ENCODE data around the gene SPAG16. TPM values are rescaled to one million over a fixed set of nuclear protein-coding genes. Genes with fewer than 3 reads are reported as not detected.
A peak's percentile ranks its signal among the peaks of the same experiment; 100 is the strongest.

The SPAG16 gene
- total and polyA plus RNA-seq, 2 of the 13 experiments (the other 11 are each of a cell fraction or from before 2014, with no cell fraction given) = 9.6 to 26.5 TPM

DNA sequence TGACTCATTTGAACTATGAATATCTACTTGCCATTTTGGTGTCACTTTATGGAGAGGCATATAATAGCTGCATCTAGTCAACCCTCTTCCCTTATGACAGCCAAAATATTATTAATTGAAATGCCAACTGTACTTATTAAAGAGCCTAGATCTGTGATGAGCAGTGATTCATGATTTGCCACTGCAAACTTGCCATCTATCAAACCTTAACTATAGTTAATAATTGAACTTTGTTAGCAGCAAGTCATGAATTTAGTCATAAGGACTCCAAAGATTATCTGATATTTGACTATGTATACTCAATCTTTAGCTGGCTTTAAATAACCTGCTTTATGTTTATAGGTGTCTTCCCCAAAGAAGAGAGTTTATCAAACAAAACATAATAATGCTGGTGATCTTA, 1010.2 kb downstream of the SPAG16 start:
- no peak overlapping the region for H3K4me2 ChIP-seq (ENCODE audit: low read depth, low read length)
- in situ Hi-C loops (cut with HindIII; ENCODE audit: extremely low pct_ligation_motif_present, low pct_unique_long_range_greater_than_20kb) = no loop called here
- POLR2A ChIA-PET = no interaction called here
- peaks cover 36% of the 10 kb centered on the region for H3K9me3 ChIP-seq (ENCODE audit: low read length)
- no peak for FAIRE-seq
- intact Hi-C loops (cut with micrococcal nuclease; ENCODE audit: unreplicated experiment) = no loop called here
- no peak overlapping the region for H3K4me3 ChIP-seq (replicated peaks in 1 of 3; ENCODE audit: insufficient read depth in 1 of 3, low read depth in 2 of 3, low read length in 3 of 3)
- no peak overlapping the region for H3K27ac ChIP-seq (ENCODE audit: extremely low read length, insufficient read depth, low read length)
- no peaks in the 10 kb centered on the region for H3K79me2 ChIP-seq (ENCODE audit: insufficient read depth, low read length)
- no peaks in the 10 kb centered on the region for H3K36me3 ChIP-seq (replicated peaks in 1 of 2; ENCODE audit: control insufficient read depth in 1 of 2, insufficient read depth in 2 of 2, low read length in 2 of 2)
- CTCF ChIA-PET (ENCODE audit: low intra/inter-chr PET ratio, low total read pairs) = no interaction called here
- ATAC-seq = no peak
- TF ChIP-seq, protein P1, sequence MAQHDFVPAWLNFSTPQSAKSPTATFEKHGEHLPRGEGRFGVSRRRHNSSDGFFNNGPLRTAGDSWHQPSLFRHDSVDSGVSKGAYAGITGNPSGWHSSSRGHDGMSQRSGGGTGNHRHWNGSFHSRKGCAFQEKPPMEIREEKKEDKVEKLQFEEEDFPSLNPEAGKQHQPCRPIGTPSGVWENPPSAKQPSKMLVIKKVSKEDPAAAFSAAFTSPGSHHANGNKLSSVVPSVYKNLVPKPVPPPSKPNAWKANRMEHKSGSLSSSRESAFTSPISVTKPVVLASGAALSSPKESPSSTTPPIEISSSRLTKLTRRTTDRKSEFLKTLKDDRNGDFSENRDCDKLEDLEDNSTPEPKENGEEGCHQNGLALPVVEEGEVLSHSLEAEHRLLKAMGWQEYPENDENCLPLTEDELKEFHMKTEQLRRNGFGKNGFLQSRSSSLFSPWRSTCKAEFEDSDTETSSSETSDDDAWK (CRISPR knock-in tag; IDR thresholded peaks at IDR 0.05) = no peak
- TF ChIP-seq ZNF747 (CRISPR knock-in tag; IDR thresholded peaks at IDR 0.05; ENCODE audit: borderline replicate concordance) = no peak
- H3K27me3 ChIP-seq (ENCODE audit: control insufficient read depth in 1 of 2, insufficient read depth in 2 of 2, low read length in 2 of 2) = no peaks in the 10 kb centered on the region
- H4K20me1 ChIP-seq (ENCODE audit: insufficient read depth, low read length) = no peaks in the 10 kb centered on the region
- BruUV-seq (replicated peaks) = no TSS peak
- H2AFZ ChIP-seq (ENCODE audit: low read length) = no peak overlapping the region
- no peak overlapping the region for H3K9ac ChIP-seq (ENCODE audit: insufficient read depth, low read depth, low read length)
- DNase-seq (ENCODE audit: low spot score) = no peak
- H3K4me1 ChIP-seq (ENCODE audit: insufficient read depth, low read length) = no peaks in the 10 kb centered on the region

DNA sequence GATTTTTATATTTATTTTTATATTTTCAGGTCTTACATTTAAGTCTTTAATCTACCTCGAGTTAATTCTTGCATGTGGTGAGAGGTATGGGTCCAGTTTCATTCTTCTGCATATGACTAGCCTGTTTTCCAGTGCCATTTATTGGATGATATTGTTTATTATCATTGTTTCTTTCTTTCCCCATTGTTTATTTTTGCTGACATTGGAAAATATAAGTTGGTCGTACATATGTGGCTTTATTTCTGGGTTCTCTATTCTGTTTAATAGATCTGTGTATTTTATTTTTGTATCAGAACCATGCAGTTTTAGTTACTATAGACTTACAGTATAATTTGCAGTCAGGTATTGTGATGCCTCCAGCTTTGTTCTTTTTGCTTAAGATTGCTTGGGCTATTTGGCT, 1013.2 kb downstream of the SPAG16 start:
- Histone ChIP-seq H3K9me3 (ENCODE audit: low read length) (peaks cover 27% of the 10 kb centered on the region), H3K36me3 (replicated peaks in 1 of 2; ENCODE audit: control insufficient read depth in 1 of 2, insufficient read depth in 2 of 2, low read length in 2 of 2) (no peaks in the 10 kb centered on the region), H3K4me3 (replicated peaks in 1 of 3; ENCODE audit: insufficient read depth in 1 of 3, low read depth in 2 of 3, low read length in 3 of 3) (no peak overlapping the region), H3K4me1 (ENCODE audit: insufficient read depth, low read length) (no peaks in the 10 kb centered on the region), H4K20me1 (ENCODE audit: insufficient read depth, low read length) (no peaks in the 10 kb centered on the region), H3K4me2 (ENCODE audit: low read depth, low read length) (no peak overlapping the region), H3K27ac (ENCODE audit: extremely low read length, insufficient read depth, low read length) (no peak overlapping the region), H2AFZ (ENCODE audit: low read length) (no peak overlapping the region), H3K9ac (ENCODE audit: insufficient read depth, low read depth, low read length) (no peak overlapping the region), H3K27me3 (ENCODE audit: control insufficient read depth in 1 of 2, insufficient read depth in 2 of 2, low read length in 2 of 2) (no peaks in the 10 kb centered on the region), H3K79me2 (ENCODE audit: insufficient read depth, low read length) (no peaks in the 10 kb centered on the region)
- under 1% methylated on average over 2 of the region's 2 CpGs for WGBS (ENCODE audit: low lambda C conversion rate)
- ChIA-PET CTCF (ENCODE audit: low intra/inter-chr PET ratio, low total read pairs) (no interaction called here), POLR2A (no interaction called here)
- BruUV-seq (replicated peaks) = no TSS peak
- ATAC-seq = no peak
- intact Hi-C loops (cut with micrococcal nuclease; ENCODE audit: unreplicated experiment) = no loop called here
- in situ Hi-C loops (cut with HindIII; ENCODE audit: extremely low pct_ligation_motif_present, low pct_unique_long_range_greater_than_20kb) = no loop called here
- FAIRE-seq = no peak
- TF ChIP-seq MAFF (IDR thresholded peaks at IDR 0.05; ENCODE audit: low read depth, low read length) (peak; percentile 91), EHMT2 (IDR thresholded peaks at IDR 0.05; ENCODE audit: borderline replicate concordance, low read depth, low read length) (no peak), MAFK (conservative IDR thresholded peaks at IDR 0.05 in 1 of 2, IDR thresholded peaks at IDR 0.05 in 1 of 2; ENCODE audit: low read length in 2 of 2) (peak; percentile 89 to 93)
- DNase-seq (ENCODE audit: low spot score) = no peak
